RWPE1 (cell line): ENCODE measurements around the gene GLI3.

Experiments
- CTCF ChIA-PET: fragments of 350-600 bp; sonication (Branson Sonifier 250); formaldehyde crosslinking; extraction: SDS; loops from one replicate; lab custom pipeline; 2021; lab: Yijun Ruan, JAX
- POLR2A ChIA-PET: fragments of 400-600 bp; formaldehyde crosslinking; extraction: SDS; loops from one replicate; lab custom pipeline; 2020; ENCODE audit warnings: antibody characterized with exemption; ENCODE audit not compliant: low non-redundant PET; lab: Yijun Ruan, JAX
- DNase-seq: peaks from one replicate; pipeline ENCODE4 v3.0.0; 2012; ENCODE audit warnings: low spot score
- H3K27ac ChIP-seq: fragments of 450-650 bp; 2 replicates; pipeline ENCODE4 v1.5.1; 2017
- CTCF ChIP-seq: fragments of 450-650 bp; conservative IDR thresholded peaks from 2 replicates; pipeline ENCODE4 v1.5.1; 2017; ENCODE audit warnings: low read depth, mild to moderate bottlenecking

The GLI3 gene

GRCh38 chr7:42134276-42134876, 102.6 kb downstream of the GLI3 start:
- ChIA-PET CTCF (no interaction called here), POLR2A (no interaction called here)
- no peak for DNase-seq
- TF ChIP-seq CTCF = no peak
- H3K27ac ChIP-seq = no peak overlapping the region

- DNase-seq = no peak
- no peak overlapping the region for H3K27ac ChIP-seq
- no peak for TF ChIP-seq CTCF
- CTCF ChIA-PET = no interaction called here
- POLR2A ChIA-PET = no interaction called here
These were observed 103.7 kb downstream of the GLI3 start for GRCh38 chr7:42133321-42133720.

- CTCF ChIA-PET = interaction anchor here (0.6 to 0.8 kb wide), 3 partner anchors 96 to 649 kb away, joined by 3 read pairs; no protein-coding TSS in a partner anchor
- H3K27ac ChIP-seq = no peak overlapping the region
- no peak for DNase-seq
- POLR2A ChIA-PET = no interaction called here
- TF ChIP-seq CTCF = no peak; the same call in 1 of the 2 replicates
These were observed 108.3 kb downstream of the GLI3 start for GRCh38 chr7:42128703-42129102.

- ChIA-PET CTCF (interaction anchor here (0.6 kb wide), 1 partner anchor 98 kb away, joined by 3 read pairs; no protein-coding TSS in a partner anchor), POLR2A (interaction anchor here (0.5 kb wide), 1 partner anchor 136 kb away, joined by 3 read pairs; no protein-coding TSS in a partner anchor)
- TF ChIP-seq CTCF = no peak
- no peak overlapping the region for H3K27ac ChIP-seq
- DNase-seq = no peak
These were observed 109.8 kb downstream of the GLI3 start for GRCh38 chr7:42127232-42127622.

GRCh38 chr7:42126475-42127231, 110.4 kb downstream of the GLI3 start:
- H3K27ac ChIP-seq = no peak overlapping the region
- ChIA-PET CTCF (interaction anchor here (0.6 kb wide), 1 partner anchor 99 kb away, joined by 3 read pairs; no protein-coding TSS in a partner anchor), POLR2A (interaction anchor here (0.5 kb wide), 1 partner anchor 136 kb away, joined by 3 read pairs; no protein-coding TSS in a partner anchor)
- no peak for DNase-seq
- no peak for TF ChIP-seq CTCF

GRCh38 chr7:42125321-42125720, 111.7 kb downstream of the GLI3 start:
- ChIA-PET CTCF (no interaction called here), POLR2A (no interaction called here)
- TF ChIP-seq CTCF = no peak
- no peak overlapping the region for H3K27ac ChIP-seq
- no peak for DNase-seq
